Endothelial cell (in vitro differentiated cells): ENCODE measurements around the gene PA2G4. TPM values are rescaled to one million over a fixed set of nuclear protein-coding genes. Genes with fewer than 3 reads are reported as not detected.
A peak's percentile ranks its signal among the peaks of the same experiment; 100 is the strongest.

Experiments used
- DNase-seq: peaks from one replicate; pipeline ENCODE4 v3.0.0; 2021; ENCODE audit warnings: low spot score
- H3K27ac Mint-ChIP-seq: one replicate; pipeline ENCODE4 v1.8.0; 2021; ENCODE audit warnings: mixed read lengths, inconsistent platforms; ENCODE audit not compliant: unreplicated experiment
- H3K27me3 Mint-ChIP-seq: one replicate; pipeline ENCODE4 v1.8.0; 2021; ENCODE audit warnings: mild to moderate bottlenecking, moderate library complexity, mixed read lengths, inconsistent platforms; ENCODE audit not compliant: unreplicated experiment
- H3K36me3 Mint-ChIP-seq: one replicate; pipeline ENCODE4 v1.8.0; 2021; ENCODE audit warnings: mild to moderate bottlenecking, low read depth, mixed read lengths, inconsistent platforms; ENCODE audit not compliant: unreplicated experiment
- H3K4me1 Mint-ChIP-seq: one replicate; pipeline ENCODE4 v1.8.0; 2021; ENCODE audit warnings: mild to moderate bottlenecking, mixed read lengths, inconsistent platforms; ENCODE audit not compliant: unreplicated experiment
- H3K4me3 Mint-ChIP-seq: one replicate; pipeline ENCODE4 v1.8.0; 2021; ENCODE audit warnings: mild to moderate bottlenecking, mixed read lengths, inconsistent platforms; ENCODE audit not compliant: unreplicated experiment
- H3K9me3 Mint-ChIP-seq: one replicate; pipeline ENCODE4 v1.8.0; 2021; ENCODE audit warnings: mixed read lengths, inconsistent platforms; ENCODE audit not compliant: unreplicated experiment
- total RNA-seq: library from RNA; stranded (reverse); fragmentation: NEBNext Ultra II Directional; extraction: Animal tissue kit (Norgen Biotek cat#: 25700); gene quantifications from one replicate; pipeline ENCODE4 v1.2.1, GENCODE V29; 2021; ENCODE audit not compliant: unreplicated experiment
- TF ChIP-seq, protein P1 (sequence below): fragments of 200-600 bp; sonication (generic); IDR thresholded peaks from one replicate; pipeline ENCODE4 v1.5.0; 2021; ENCODE audit warnings: antibody characterized with exemption; ENCODE audit not compliant: unreplicated experiment

Gene PA2G4
- total RNA-seq, 1 donor from 2014 or later: 84.3 TPM

DNA sequence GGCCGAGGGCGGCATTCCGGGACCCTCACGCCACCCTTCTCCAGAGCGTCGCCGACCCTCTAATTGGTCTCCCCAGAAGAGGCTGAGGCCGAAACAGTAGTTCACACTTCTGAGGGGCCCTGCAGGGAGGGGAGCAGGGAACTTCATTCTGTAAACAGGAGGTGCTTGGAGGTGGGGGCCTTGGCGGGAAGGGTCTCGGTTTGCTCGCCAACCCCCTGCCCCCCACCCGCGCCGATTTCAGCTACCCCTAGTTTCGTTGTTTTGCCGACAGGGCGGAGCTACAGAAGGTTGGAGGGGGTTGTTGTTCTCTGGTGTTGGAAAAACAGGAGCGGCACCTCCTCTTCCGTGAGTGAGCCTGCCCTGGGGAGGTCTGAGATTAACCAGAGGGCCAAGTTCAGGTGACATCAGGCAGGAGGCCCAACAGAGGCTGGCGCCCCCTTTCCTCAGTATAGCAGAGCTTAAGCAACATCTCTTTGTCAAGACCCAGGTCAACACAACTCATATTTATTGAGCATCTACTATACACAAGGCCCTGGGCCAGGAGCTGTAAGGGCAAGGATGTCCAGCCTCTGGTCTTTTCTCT, 23.7 kb upstream of the PA2G4 start:
- TF ChIP-seq, protein P1, sequence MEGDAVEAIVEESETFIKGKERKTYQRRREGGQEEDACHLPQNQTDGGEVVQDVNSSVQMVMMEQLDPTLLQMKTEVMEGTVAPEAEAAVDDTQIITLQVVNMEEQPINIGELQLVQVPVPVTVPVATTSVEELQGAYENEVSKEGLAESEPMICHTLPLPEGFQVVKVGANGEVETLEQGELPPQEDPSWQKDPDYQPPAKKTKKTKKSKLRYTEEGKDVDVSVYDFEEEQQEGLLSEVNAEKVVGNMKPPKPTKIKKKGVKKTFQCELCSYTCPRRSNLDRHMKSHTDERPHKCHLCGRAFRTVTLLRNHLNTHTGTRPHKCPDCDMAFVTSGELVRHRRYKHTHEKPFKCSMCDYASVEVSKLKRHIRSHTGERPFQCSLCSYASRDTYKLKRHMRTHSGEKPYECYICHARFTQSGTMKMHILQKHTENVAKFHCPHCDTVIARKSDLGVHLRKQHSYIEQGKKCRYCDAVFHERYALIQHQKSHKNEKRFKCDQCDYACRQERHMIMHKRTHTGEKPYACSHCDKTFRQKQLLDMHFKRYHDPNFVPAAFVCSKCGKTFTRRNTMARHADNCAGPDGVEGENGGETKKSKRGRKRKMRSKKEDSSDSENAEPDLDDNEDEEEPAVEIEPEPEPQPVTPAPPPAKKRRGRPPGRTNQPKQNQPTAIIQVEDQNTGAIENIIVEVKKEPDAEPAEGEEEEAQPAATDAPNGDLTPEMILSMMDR: no peak
- DNase-seq: no peak
- H3K27ac Mint-ChIP-seq: no peak overlapping the region
- H3K36me3 Mint-ChIP-seq: no peaks in the 10 kb centered on the region
- peaks cover 9% of the 10 kb centered on the region for H3K27me3 Mint-ChIP-seq
- no peaks in the 10 kb centered on the region for H3K9me3 Mint-ChIP-seq
- H3K4me3 Mint-ChIP-seq: peak overlapping the region; percentile 86
- peaks cover 13% of the 10 kb centered on the region for H3K4me1 Mint-ChIP-seq

DNA sequence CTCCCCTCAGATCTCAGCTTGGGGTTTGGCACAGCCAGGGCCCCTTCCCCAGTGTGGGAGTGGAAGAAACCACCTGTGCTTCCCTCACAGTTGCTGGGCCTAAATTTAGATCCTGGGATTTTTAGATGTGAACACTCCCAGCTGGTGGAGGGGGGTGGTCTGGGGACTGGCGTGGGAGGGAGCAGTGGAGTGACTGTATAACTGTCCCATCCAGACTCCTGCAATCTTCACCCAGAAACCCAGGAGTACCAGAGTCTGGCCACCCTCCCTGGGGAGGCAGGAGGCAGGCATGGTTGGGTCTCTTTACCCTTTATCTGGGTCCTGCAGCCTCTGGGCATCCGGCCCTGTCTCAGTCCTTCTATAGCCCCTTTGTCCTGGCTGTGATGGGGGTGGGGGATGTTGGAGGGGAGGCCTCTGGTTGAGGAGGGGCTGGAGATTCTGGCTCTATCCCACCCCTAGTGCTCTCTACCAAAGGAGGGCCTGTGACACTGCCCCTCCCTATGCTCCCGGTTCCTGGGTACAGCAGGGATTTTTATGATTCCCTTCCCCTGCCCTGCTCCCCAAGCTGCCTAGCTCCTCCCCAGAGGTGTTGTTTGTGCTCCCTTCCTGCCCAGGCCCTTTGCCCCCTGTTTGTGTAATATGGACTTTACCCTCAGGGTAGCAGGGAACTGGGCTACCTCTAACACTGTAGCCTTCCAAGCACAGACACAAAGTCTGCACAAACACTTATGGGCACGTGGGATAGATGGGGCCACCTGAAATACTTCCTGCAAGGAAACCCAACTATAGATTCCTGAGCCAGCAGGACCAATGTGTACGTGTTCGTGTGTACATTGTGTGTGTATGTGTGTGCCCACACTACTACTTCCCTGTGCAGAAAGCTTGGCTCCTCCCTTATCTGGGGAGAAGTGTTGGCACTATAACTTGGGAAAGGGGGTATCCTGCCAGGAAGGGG, 22.7 kb upstream of the PA2G4 start:
- no peak overlapping the region for H3K27ac Mint-ChIP-seq
- H3K36me3 Mint-ChIP-seq: no peaks in the 10 kb centered on the region
- peaks cover 10% of the 10 kb centered on the region for H3K27me3 Mint-ChIP-seq
- no peaks in the 10 kb centered on the region for H3K9me3 Mint-ChIP-seq
- peak overlapping the region; percentile 51 for H3K4me3 Mint-ChIP-seq
- TF ChIP-seq, protein P1: no peak
- no peak for DNase-seq
- peaks cover 13% of the 10 kb centered on the region for H3K4me1 Mint-ChIP-seq

DNA sequence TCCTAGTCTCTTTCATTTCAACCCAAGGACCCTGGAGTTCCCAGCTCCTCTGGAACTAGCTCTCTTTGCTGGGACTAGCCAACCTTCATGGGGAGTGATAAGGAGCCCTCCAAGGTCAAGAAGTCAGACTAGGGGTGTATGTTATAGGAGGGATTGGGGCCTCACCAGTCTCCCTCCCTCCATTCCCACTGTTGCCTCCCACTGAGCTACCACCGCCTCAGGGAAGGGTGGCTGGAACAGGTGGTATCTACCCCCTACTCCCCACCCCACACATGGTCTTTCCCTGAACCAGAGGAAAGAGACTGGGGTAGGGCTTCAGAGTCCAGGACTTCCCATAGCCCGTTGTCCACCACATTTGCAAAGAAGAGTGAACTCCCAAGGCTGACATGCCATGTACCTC, 22.0 kb upstream of the PA2G4 start:
- H3K4me3 Mint-ChIP-seq: no peak overlapping the region
- TF ChIP-seq, protein P1: no peak
- H3K9me3 Mint-ChIP-seq: no peaks in the 10 kb centered on the region
- no peak overlapping the region for H3K27ac Mint-ChIP-seq
- peaks cover 13% of the 10 kb centered on the region for H3K4me1 Mint-ChIP-seq
- no peaks in the 10 kb centered on the region for H3K36me3 Mint-ChIP-seq
- peaks cover 10% of the 10 kb centered on the region for H3K27me3 Mint-ChIP-seq
- no peak for DNase-seq

DNA sequence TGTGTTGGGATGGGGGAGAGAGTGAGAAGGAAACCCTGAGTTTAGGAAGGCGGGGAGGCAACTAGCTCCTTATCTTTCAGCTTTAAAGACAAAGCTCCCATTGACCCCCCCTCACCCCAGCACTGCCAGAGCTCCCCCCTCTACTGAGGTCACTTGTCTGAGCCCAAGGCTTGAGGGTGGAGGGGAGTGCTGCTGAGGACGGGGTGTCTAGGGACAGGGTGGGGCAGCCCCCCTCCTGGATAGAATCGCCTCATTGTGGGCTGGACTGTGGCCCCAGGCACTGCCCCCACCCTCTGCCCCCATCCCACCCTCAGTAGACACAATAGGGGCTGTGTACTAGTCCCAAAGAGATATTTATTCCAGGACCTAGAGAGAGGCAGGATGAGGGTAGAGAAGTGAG, 21.4 kb upstream of the PA2G4 start:
- DNase-seq: no peak
- Mint-ChIP-seq H3K27ac (no peak overlapping the region), H3K27me3 (peaks cover 10% of the 10 kb centered on the region), H3K4me3 (no peak overlapping the region), H3K4me1 (peaks cover 13% of the 10 kb centered on the region), H3K9me3 (no peaks in the 10 kb centered on the region), H3K36me3 (no peaks in the 10 kb centered on the region)
- TF ChIP-seq, protein P1: no peak
